Endodermal cell (in vitro differentiated cells): ENCODE results near the gene TMEM255B. TPM values are rescaled to one million over a fixed set of nuclear protein-coding genes. Genes with fewer than 3 reads are reported as not detected.

Source experiments
- DNase-seq: peaks from one replicate; pipeline ENCODE4 v3.0.0-alpha.2; 2017
- H3K27ac ChIP-seq: 2 replicates; pipeline ENCODE4 v1.5.1; 2013; ENCODE audit warnings: mild to moderate bottlenecking, low read depth, low read length, moderate library complexity
- H3K27me3 ChIP-seq: 2 replicates; pipeline ENCODE4 v1.6.1; 2013; ENCODE audit warnings: mild to moderate bottlenecking, low read length, moderate library complexity; ENCODE audit not compliant: insufficient read depth, control insufficient read depth, poor library complexity, severe bottlenecking
- H3K36me3 ChIP-seq: 2 replicates; pipeline ENCODE4 v1.7.0; 2013; ENCODE audit warnings: mild to moderate bottlenecking, low read length, moderate library complexity; ENCODE audit not compliant: control insufficient read depth, insufficient read depth
- H3K4me1 ChIP-seq: one replicate; pipeline ENCODE4 v1.7.0; 2013; ENCODE audit warnings: low read length; ENCODE audit not compliant: control insufficient read depth, insufficient read depth
- H3K4me3 ChIP-seq: 2 replicates; pipeline ENCODE4 v1.5.1; 2013; ENCODE audit warnings: mild to moderate bottlenecking, low read length, moderate library complexity
- H3K9ac ChIP-seq: 2 replicates; pipeline ENCODE4 v1.6.1; 2013; ENCODE audit warnings: mild to moderate bottlenecking, low read length, moderate library complexity; ENCODE audit not compliant: poor library complexity, severe bottlenecking; ENCODE audit errors: extremely low read depth
- H3K9me3 ChIP-seq: 2 replicates; pipeline ENCODE4 v1.6.1; 2013; ENCODE audit warnings: mild to moderate bottlenecking, low read length, moderate library complexity; ENCODE audit not compliant: control insufficient read depth
- H3K27ac Mint-ChIP-seq: 2 replicates; pipeline ENCODE4 v1.8.0; 2020; ENCODE audit warnings: mixed read lengths
- H3K27me3 Mint-ChIP-seq: 2 replicates; pipeline ENCODE4 v1.8.0; 2021; ENCODE audit warnings: mild to moderate bottlenecking, mixed read lengths; ENCODE audit not compliant: insufficient read depth
- H3K36me3 Mint-ChIP-seq: 2 replicates; pipeline ENCODE4 v1.8.0; 2020; ENCODE audit warnings: low read depth, mixed read lengths
- H3K4me1 Mint-ChIP-seq: 2 replicates; pipeline ENCODE4 v1.8.0; 2020; ENCODE audit warnings: mixed read lengths
- H3K4me3 Mint-ChIP-seq: 2 replicates; pipeline ENCODE4 v1.8.0; 2020; ENCODE audit warnings: mild to moderate bottlenecking, moderate library complexity, mixed read lengths
- H3K9me3 Mint-ChIP-seq: 2 replicates; pipeline ENCODE4 v1.8.0; 2020; ENCODE audit warnings: mild to moderate bottlenecking, mixed read lengths
- CTCF ChIP-seq: fragments of 200-600 bp; sonication (generic); conservative IDR thresholded peaks from 2 replicates; pipeline ENCODE4 v1.5.0; 2021; ENCODE audit warnings: antibody characterized with exemption, mild to moderate bottlenecking
- WGBS, 2 experiments: methylation state at CpG; one replicate each; pipeline versions ENCODE4 v1.1.5 to v1.1.7; 2013; ENCODE audit warnings: missing lambda C conversion rate in 2 of 2, mixed read lengths in 1 of 2; ENCODE audit not compliant: insufficient coverage in 1 of 2, insufficient read length in 1 of 2; 5-methylcytosine and 5-hydroxymethylcytosine counted together
- total RNA-seq, 2 donors: library from RNA; stranded (reverse); fragmentation: NEBNext Ultra II Directional in 1 of 2; extraction: Animal tissue kit (Norgen Biotek cat#: 25700) in 1 of 2; gene quantifications; 2 replicates in 1 of 2; 3 replicates in 1 of 2; pipeline ENCODE4 v1.2.1, GENCODE V29; 2021

Gene TMEM255B
- total RNA-seq, 2 donors from 2014 or later, result 0.55 to 2.1 TPM

GRCh38 chr13:113863524-113864272 is 104.7 kb downstream of the TMEM255B start, which contains the start of gene GAS6:
Gene GAS6 (minus strand): TSS chr13:113864076. CDS start chr13:113863920, 156 bp downstream.
- Mint-ChIP-seq H3K9me3 (no peaks in the 10 kb centered on the region), H3K27ac (no peak within 1 kb of the TSS), H3K36me3 (no peaks in the 10 kb centered on the region), H3K27me3 (peaks cover 26% of the 10 kb centered on the region), H3K4me3 (peak within 1 kb of the TSS; percentile 65), H3K4me1 (peaks cover 45% of the 10 kb centered on the region)
- peaks cover 19% of the 10 kb centered on the region for H3K4me1 ChIP-seq
- DNase-seq, result peak; percentile 78
- peak; percentile 41 for TF ChIP-seq CTCF
- peak within 1 kb of the TSS; percentile 82 for H3K4me3 ChIP-seq
- H3K27me3 ChIP-seq, result peaks cover 28% of the 10 kb centered on the region
- 0% methylated on average over 6 to 116 of the region's 116 CpGs for WGBS, 2 experiments
- H3K27ac ChIP-seq, result no peak within 1 kb of the TSS
- peaks cover under 1% of the 10 kb centered on the region for H3K36me3 ChIP-seq
- no peaks in the 10 kb centered on the region for H3K9me3 ChIP-seq
- peak within 1 kb of the TSS; percentile 39 for H3K9ac ChIP-seq

- H3K27ac ChIP-seq, result no peak overlapping the region
- no peak overlapping the region for H3K27ac Mint-ChIP-seq
- H3K36me3 Mint-ChIP-seq, result no peaks in the 10 kb centered on the region
- peaks cover 40% of the 10 kb centered on the region for H3K4me1 Mint-ChIP-seq
- H3K9ac ChIP-seq, result no peak overlapping the region
- no peak for TF ChIP-seq CTCF
- no peaks in the 10 kb centered on the region for H3K36me3 ChIP-seq
- peaks cover 18% of the 10 kb centered on the region for H3K4me1 ChIP-seq
- H3K27me3 Mint-ChIP-seq, result peaks cover 26% of the 10 kb centered on the region
- H3K27me3 ChIP-seq, result peaks cover 28% of the 10 kb centered on the region
- 30 to 53% methylated on average over 4 to 10 of the region's 10 CpGs for WGBS, 2 experiments
- H3K9me3 Mint-ChIP-seq, result no peaks in the 10 kb centered on the region
- H3K4me3 ChIP-seq, result peak overlapping the region; percentile 82
- DNase-seq, result peak; percentile 40
- no peaks in the 10 kb centered on the region for H3K9me3 ChIP-seq
- H3K4me3 Mint-ChIP-seq, result peak overlapping the region; percentile 65
These were observed 105.4 kb downstream of the TMEM255B start for GRCh38 chr13:113864273-113864890.

GRCh38 chr13:113865427-113865826 is 106.4 kb downstream of the TMEM255B start:
- peaks cover 8% of the 10 kb centered on the region for H3K4me1 ChIP-seq
- no peaks in the 10 kb centered on the region for H3K9me3 ChIP-seq
- TF ChIP-seq CTCF, result no peak
- H3K27ac ChIP-seq, result no peak overlapping the region
- DNase-seq, result no peak
- H3K27me3 ChIP-seq, result peaks cover 28% of the 10 kb centered on the region
- no peak overlapping the region for H3K4me3 ChIP-seq
- Mint-ChIP-seq H3K36me3 (no peaks in the 10 kb centered on the region), H3K27me3 (peaks cover 26% of the 10 kb centered on the region), H3K27ac (no peak overlapping the region), H3K4me1 (peaks cover 30% of the 10 kb centered on the region), H3K4me3 (peak overlapping the region; percentile 65), H3K9me3 (no peaks in the 10 kb centered on the region)
- H3K9ac ChIP-seq, result no peak overlapping the region
- WGBS, 2 experiments, result 93 to 97% methylated on average over 2 to 4 of the region's 4 CpGs
- H3K36me3 ChIP-seq, result no peaks in the 10 kb centered on the region

Other genes starting within 250 kb of the TMEM255B start
- 10 to 100 TPM; 74.8 to 76.1 TPM for gene TFDP1, start 174.5 kb upstream of the TMEM255B start, total RNA-seq
- gene ATP4B, start 101.0 kb upstream of the TMEM255B start, total RNA-seq, result not detected
- 1 to 10 TPM; 1.7 to 2.5 TPM for gene GRK1, start 92.0 kb upstream of the TMEM255B start, total RNA-seq
- 10 to 100 TPM; 45.7 to 49.6 TPM for gene GAS6, start 104.8 kb downstream of the TMEM255B start, total RNA-seq
- gene C13orf46, start 214.8 kb downstream of the TMEM255B start, total RNA-seq, result under 1 TPM; 0.20 to 0.27 TPM